ENCODE results near the gene MRTFA. TPM values are rescaled to one million over a fixed set of nuclear protein-coding genes. Genes with fewer than 3 reads are reported as not detected.

The MRTFA gene
- total RNA-seq, 4 donors from 2014 or later: 59.7 to 163 (median 111) TPM

DNA sequence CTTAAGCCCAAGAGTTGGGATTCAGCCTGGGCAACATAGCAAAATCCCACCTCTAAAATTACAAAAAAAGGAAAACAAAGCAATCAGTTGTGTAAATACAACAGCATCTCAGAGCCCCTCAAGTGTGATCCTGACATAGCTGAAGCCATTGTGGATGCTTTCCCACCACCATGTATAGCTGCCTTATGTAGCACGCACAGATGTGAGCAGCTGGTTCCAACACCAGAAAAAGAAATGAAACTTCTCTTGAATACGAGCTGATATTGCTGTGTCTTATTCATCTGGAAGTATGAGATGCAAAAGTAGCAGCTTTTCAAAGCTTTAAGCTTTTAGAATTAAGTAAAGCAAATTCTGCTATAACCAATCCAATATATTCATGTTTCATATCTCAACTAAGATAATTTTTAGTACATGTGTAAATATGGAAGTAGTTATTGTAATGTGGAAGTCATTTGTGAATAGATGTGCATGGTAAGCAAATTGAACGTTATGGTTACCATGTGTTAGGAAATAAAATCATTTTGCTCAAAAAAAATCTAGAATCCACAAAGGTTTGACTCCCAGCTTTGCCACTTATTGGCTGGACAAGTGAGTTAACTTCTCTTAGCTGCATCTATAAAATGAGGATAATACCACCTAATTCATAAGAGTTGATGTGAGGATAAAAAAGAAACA, 203.0 kb downstream of the MRTFA start:
- TF ChIP-seq, protein P1, sequence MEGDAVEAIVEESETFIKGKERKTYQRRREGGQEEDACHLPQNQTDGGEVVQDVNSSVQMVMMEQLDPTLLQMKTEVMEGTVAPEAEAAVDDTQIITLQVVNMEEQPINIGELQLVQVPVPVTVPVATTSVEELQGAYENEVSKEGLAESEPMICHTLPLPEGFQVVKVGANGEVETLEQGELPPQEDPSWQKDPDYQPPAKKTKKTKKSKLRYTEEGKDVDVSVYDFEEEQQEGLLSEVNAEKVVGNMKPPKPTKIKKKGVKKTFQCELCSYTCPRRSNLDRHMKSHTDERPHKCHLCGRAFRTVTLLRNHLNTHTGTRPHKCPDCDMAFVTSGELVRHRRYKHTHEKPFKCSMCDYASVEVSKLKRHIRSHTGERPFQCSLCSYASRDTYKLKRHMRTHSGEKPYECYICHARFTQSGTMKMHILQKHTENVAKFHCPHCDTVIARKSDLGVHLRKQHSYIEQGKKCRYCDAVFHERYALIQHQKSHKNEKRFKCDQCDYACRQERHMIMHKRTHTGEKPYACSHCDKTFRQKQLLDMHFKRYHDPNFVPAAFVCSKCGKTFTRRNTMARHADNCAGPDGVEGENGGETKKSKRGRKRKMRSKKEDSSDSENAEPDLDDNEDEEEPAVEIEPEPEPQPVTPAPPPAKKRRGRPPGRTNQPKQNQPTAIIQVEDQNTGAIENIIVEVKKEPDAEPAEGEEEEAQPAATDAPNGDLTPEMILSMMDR (IDR thresholded peaks at IDR 0.05): no peak
- TF ChIP-seq POLR2A (IDR thresholded peaks at IDR 0.05): no peak
- intact Hi-C loops (cut with DNase I; ENCODE audit: low total_unique reads): no loop called here
- WGBS, 2 donors: 53 to 63% methylated on average over 3 of the region's 3 CpGs
- H3K4me3 ChIP-seq (ENCODE audit: low read depth, poor library complexity, severe bottlenecking): no peak overlapping the region
- no peak for DNase-seq (ENCODE audit: low spot score in 2 of 2)

GRCh38 chr22:40432625-40433024, 203.9 kb downstream of the MRTFA start:
- H3K4me3 ChIP-seq (ENCODE audit: low read depth, poor library complexity, severe bottlenecking): no peak overlapping the region
- intact Hi-C loops (cut with DNase I; ENCODE audit: low total_unique reads): no loop called here
- 94 to 97% methylated on average over 2 of the region's 2 CpGs for WGBS, 2 donors
- TF ChIP-seq, protein P1 (IDR thresholded peaks at IDR 0.05): no peak
- no peak for TF ChIP-seq POLR2A (IDR thresholded peaks at IDR 0.05)
- no peak for DNase-seq (ENCODE audit: low spot score in 2 of 2)

DNA sequence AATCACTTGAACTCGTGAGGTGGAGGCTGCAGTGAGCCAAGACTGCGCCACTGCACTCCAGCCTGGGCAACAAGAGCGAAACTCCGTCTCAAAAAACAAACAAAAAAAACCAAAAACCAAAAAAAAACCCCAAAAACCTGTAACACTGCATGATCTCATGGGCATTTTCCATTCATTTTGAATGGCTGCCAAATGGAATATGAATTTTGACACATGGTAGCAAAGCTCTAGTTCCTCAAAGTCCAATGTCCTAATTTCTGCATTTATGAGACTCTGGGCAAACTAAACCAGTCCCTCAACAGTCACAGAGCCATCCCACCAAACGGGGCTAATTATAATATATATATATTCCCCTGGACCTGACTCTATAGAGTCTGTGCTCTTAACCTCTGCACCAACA, 204.4 kb downstream of the MRTFA start:
- H3K4me3 ChIP-seq (ENCODE audit: low read depth, poor library complexity, severe bottlenecking): no peak overlapping the region
- intact Hi-C loops (cut with DNase I; ENCODE audit: low total_unique reads): no loop called here
- no peak for DNase-seq (ENCODE audit: low spot score in 2 of 2)
- WGBS, 2 donors: 71 to 84% methylated on average over 5 of the region's 5 CpGs
- TF ChIP-seq, protein P1 (IDR thresholded peaks at IDR 0.05): no peak
- no peak for TF ChIP-seq POLR2A (IDR thresholded peaks at IDR 0.05)

GRCh38 chr22:40430991-40431390, 205.5 kb downstream of the MRTFA start:
- TF ChIP-seq, protein P1 (IDR thresholded peaks at IDR 0.05): no peak
- no peak for TF ChIP-seq POLR2A (IDR thresholded peaks at IDR 0.05)
- 90 to 91% methylated on average over 4 of the region's 4 CpGs for WGBS, 2 donors
- no peak for DNase-seq (ENCODE audit: low spot score in 2 of 2)
- intact Hi-C loops (cut with DNase I; ENCODE audit: low total_unique reads): no loop called here
- no peak overlapping the region for H3K4me3 ChIP-seq (ENCODE audit: low read depth, poor library complexity, severe bottlenecking)

- no peak overlapping the region for H3K4me3 ChIP-seq (ENCODE audit: low read depth, poor library complexity, severe bottlenecking)
- TF ChIP-seq, protein P1 (IDR thresholded peaks at IDR 0.05): no peak
- no peak for TF ChIP-seq POLR2A (IDR thresholded peaks at IDR 0.05)
- DNase-seq (ENCODE audit: low spot score in 2 of 2): no peak
- 86 to 91% methylated on average over 4 of the region's 4 CpGs for WGBS, 2 donors
- intact Hi-C loops (cut with DNase I; ENCODE audit: low total_unique reads): loop anchor here (10.0 kb wide), 1 partner anchor 325 kb away; no protein-coding TSS in a partner anchor
Measured at GRCh38 chr22:40429481-40429880, 207.0 kb downstream of the MRTFA start.

GRCh38 chr22:40428796-40429195, 207.7 kb downstream of the MRTFA start:
- DNase-seq (ENCODE audit: low spot score in 2 of 2): no peak
- WGBS, 2 donors: 89 to 95% methylated on average over 4 of the region's 4 CpGs
- no peak overlapping the region for H3K4me3 ChIP-seq (ENCODE audit: low read depth, poor library complexity, severe bottlenecking)
- intact Hi-C loops (cut with DNase I; ENCODE audit: low total_unique reads): loop anchor here (10.0 kb wide), 1 partner anchor 326 kb away; no protein-coding TSS in a partner anchor
- TF ChIP-seq, protein P1 (IDR thresholded peaks at IDR 0.05): no peak

Data from lower leg skin (tissue), 4 donors.